Measurements from ENCODE around the gene SHTN1. TPM values are rescaled to one million over a fixed set of nuclear protein-coding genes. Genes with fewer than 3 reads are reported as not detected.

SHTN1 gene
- total and polyA plus RNA-seq, 2 donors (not counting 1 experiment from before 2014, with no cell fraction given), result 0.33 to 1.6 TPM

- H3K79me2 ChIP-seq (ENCODE audit: control insufficient read depth, insufficient read depth, low read length), result no peaks in the 10 kb centered on the region
- H3K4me3 ChIP-seq (replicated peaks in 1 of 4; ENCODE audit: control extremely low read depth in 1 of 4, insufficient read depth in 1 of 4, low read depth in 3 of 4, low read length in 4 of 4), result no peak overlapping the region
Measured at GRCh38 chr10:116985611-116986010, 19.4 kb downstream of the SHTN1 start.

GRCh38 chr10:116984202-116984990 lies 20.6 kb downstream of the SHTN1 start:
- Histone ChIP-seq H3K9me3 (ENCODE audit: control insufficient read depth, insufficient read depth, low read depth, low read length) (no peaks in the 10 kb centered on the region), H4K20me1 (ENCODE audit: control insufficient read depth, extremely low read depth, insufficient read depth, low read length) (no peaks in the 10 kb centered on the region), H3K4me3 (replicated peaks in 1 of 4; ENCODE audit: control extremely low read depth in 1 of 4, insufficient read depth in 1 of 4, low read depth in 3 of 4, low read length in 4 of 4) (no peak overlapping the region), H3K27me3 (ENCODE audit: control insufficient read depth, insufficient read depth, low read length) (no peaks in the 10 kb centered on the region), H3K36me3 (ENCODE audit: control insufficient read depth, insufficient read depth, low read length) (no peaks in the 10 kb centered on the region), H3K79me2 (ENCODE audit: control insufficient read depth, insufficient read depth, low read length) (no peaks in the 10 kb centered on the region), H3K4me1 (ENCODE audit: control insufficient read depth, extremely low read depth, insufficient read depth, low read length) (no peaks in the 10 kb centered on the region), H3K4me2 (ENCODE audit: extremely low read depth, insufficient read depth, low read length) (no peak overlapping the region), H3K27ac (ENCODE audit: insufficient read depth, low read length) (no peak overlapping the region), H3K9ac (ENCODE audit: insufficient read depth, low read length) (no peak overlapping the region), H2AFZ (ENCODE audit: low read length) (no peak overlapping the region)
- TF ChIP-seq EZH2 (IDR thresholded peaks at IDR 0.05; ENCODE audit: low read length, missing control alignments) (no peak), CTCF (conservative IDR thresholded peaks at IDR 0.05 in 1 of 2, IDR thresholded peaks at IDR 0.05 in 1 of 2; ENCODE audit: low read depth in 1 of 2, low read length in 2 of 2) (no peak)
- DNase-seq (ENCODE audit: low read depth in 2 of 2), result no peak

More at GRCh38 chr10:116985611-116986010, 19.4 kb downstream of the SHTN1 start:
- Histone ChIP-seq H3K27ac (ENCODE audit: insufficient read depth, low read length) (no peak overlapping the region), H3K9me3 (ENCODE audit: control insufficient read depth, insufficient read depth, low read depth, low read length) (no peaks in the 10 kb centered on the region), H3K9ac (ENCODE audit: insufficient read depth, low read length) (no peak overlapping the region), H3K4me1 (ENCODE audit: control insufficient read depth, extremely low read depth, insufficient read depth, low read length) (no peaks in the 10 kb centered on the region), H3K27me3 (ENCODE audit: control insufficient read depth, insufficient read depth, low read length) (no peaks in the 10 kb centered on the region), H2AFZ (ENCODE audit: low read length) (no peak overlapping the region), H3K4me2 (ENCODE audit: extremely low read depth, insufficient read depth, low read length) (no peak overlapping the region), H4K20me1 (ENCODE audit: control insufficient read depth, extremely low read depth, insufficient read depth, low read length) (no peaks in the 10 kb centered on the region), H3K36me3 (ENCODE audit: control insufficient read depth, insufficient read depth, low read length) (no peaks in the 10 kb centered on the region)
- TF ChIP-seq EZH2 (IDR thresholded peaks at IDR 0.05; ENCODE audit: low read length, missing control alignments), result no peak
- no peak for TF ChIP-seq CTCF (conservative IDR thresholded peaks at IDR 0.05 in 1 of 2, IDR thresholded peaks at IDR 0.05 in 1 of 2; ENCODE audit: low read depth in 1 of 2, low read length in 2 of 2)
- DNase-seq (ENCODE audit: low read depth in 2 of 2), result peak in 1 of 2 donors; percentile 42

- H2AFZ ChIP-seq (ENCODE audit: low read length), result no peak overlapping the region
- no peak overlapping the region for H3K4me3 ChIP-seq (replicated peaks in 1 of 4; ENCODE audit: control extremely low read depth in 1 of 4, insufficient read depth in 1 of 4, low read depth in 3 of 4, low read length in 4 of 4)
- no peaks in the 10 kb centered on the region for H3K79me2 ChIP-seq (ENCODE audit: control insufficient read depth, insufficient read depth, low read length)
- H3K9me3 ChIP-seq (ENCODE audit: control insufficient read depth, insufficient read depth, low read depth, low read length), result no peaks in the 10 kb centered on the region
- H3K9ac ChIP-seq (ENCODE audit: insufficient read depth, low read length), result no peak overlapping the region
- H3K36me3 ChIP-seq (ENCODE audit: control insufficient read depth, insufficient read depth, low read length), result no peaks in the 10 kb centered on the region
- no peaks in the 10 kb centered on the region for H4K20me1 ChIP-seq (ENCODE audit: control insufficient read depth, extremely low read depth, insufficient read depth, low read length)
- no peak for TF ChIP-seq EZH2 (IDR thresholded peaks at IDR 0.05; ENCODE audit: low read length, missing control alignments)
- TF ChIP-seq CTCF (conservative IDR thresholded peaks at IDR 0.05 in 1 of 2, IDR thresholded peaks at IDR 0.05 in 1 of 2; ENCODE audit: low read depth in 1 of 2, low read length in 2 of 2), result no peak
- H3K27ac ChIP-seq (ENCODE audit: insufficient read depth, low read length), result no peak overlapping the region
- H3K4me1 ChIP-seq (ENCODE audit: control insufficient read depth, extremely low read depth, insufficient read depth, low read length), result no peaks in the 10 kb centered on the region
- no peaks in the 10 kb centered on the region for H3K27me3 ChIP-seq (ENCODE audit: control insufficient read depth, insufficient read depth, low read length)
- H3K4me2 ChIP-seq (ENCODE audit: extremely low read depth, insufficient read depth, low read length), result no peak overlapping the region
- no peak for DNase-seq (ENCODE audit: low read depth in 2 of 2)
Measured at GRCh38 chr10:116980041-116980440, 24.9 kb downstream of the SHTN1 start.

All from fibroblast of lung (primary cell).